Ascending aorta (tissue), 2 donors: Measurements from ENCODE around the gene PLXNA2. TPM values are rescaled to one million over a fixed set of nuclear protein-coding genes. Genes with fewer than 3 reads are reported as not detected.
A peak's percentile ranks its signal among the peaks of the same experiment; 100 is the strongest.

Experiments used
- DNase-seq, 2 donors: peaks; one replicate each; pipeline ENCODE4 v3.0.0-alpha.2; 2019; ENCODE audit warnings: low spot score in 2 of 2
- H3K27ac ChIP-seq, 2 donors: fragments of 200-600 bp; sonication (generic); one replicate each; pipeline ENCODE4 v1.5.1; 2016 to 2017; ENCODE audit warnings: mild to moderate bottlenecking in 1 of 2
- H3K27me3 ChIP-seq: fragments of 200-600 bp; sonication (generic); one replicate; pipeline ENCODE4 v1.5.1; 2017
- H3K36me3 ChIP-seq, 2 donors: fragments of 200-600 bp; sonication (generic); one replicate each; pipeline ENCODE4 v1.5.1; 2016
- H3K4me1 ChIP-seq, 2 donors: fragments of 200-600 bp; sonication (generic); one replicate each; pipeline ENCODE4 v1.5.1; 2016 to 2017; ENCODE audit warnings: mild to moderate bottlenecking in 1 of 2
- H3K4me3 ChIP-seq, 2 donors: fragments of 200-600 bp; sonication (generic); one replicate each; pipeline ENCODE4 v1.5.1; 2016 to 2017; ENCODE audit warnings: mild to moderate bottlenecking in 1 of 2
- H3K9me3 ChIP-seq, 2 donors: fragments of 200-600 bp; sonication (generic); one replicate each; pipeline ENCODE4 v1.5.1; 2016
- CTCF ChIP-seq, 3 experiments: fragments of 200-600 bp in 2 of 3; fragments of 450-650 bp in 1 of 3; sonication (generic) in 2 of 3; IDR thresholded peaks; one replicate each; pipeline ENCODE4 v1.5.1; 2016 to 2019; ENCODE audit warnings: antibody characterized with exemption in 3 of 3, mild to moderate bottlenecking in 1 of 3, moderate library complexity in 1 of 3
- intact Hi-C: fragments of 100-400 bp; cut with DNase I; formaldehyde crosslinking; loops from one replicate; pipeline ENCODE4 v1.15.1; 2023
- total RNA-seq: library from RNA; depleted of rRNA; stranded (reverse); fragments of >200 nt; gene quantifications from one replicate; pipeline ENCODE4 v1.1.0, GENCODE V29; 2016

The PLXNA2 gene
- total RNA-seq, 1 donor from 2014 or later = 33.0 TPM

GRCh38 chr1:208047476-208047934 lies 196.7 kb downstream of the PLXNA2 start:
- no peaks in the 10 kb centered on the region for H3K27me3 ChIP-seq
- intact Hi-C loops = loop anchor here (2.0 kb wide), 1 partner anchor 17 kb away; no protein-coding TSS in a partner anchor
- H3K9me3 ChIP-seq = no peaks in the 10 kb centered on the region
- TF ChIP-seq CTCF (IDR thresholded peaks at IDR 0.05) = no peak
- H3K4me3 ChIP-seq = no peak overlapping the region
- H3K27ac ChIP-seq = peak overlapping the region; percentile 73 to 79
- peak; percentile 55 to 87 for DNase-seq
- H3K36me3 ChIP-seq = peaks cover 41 to 59% of the 10 kb centered on the region in 2 donors
- peaks cover 7 to 22% of the 10 kb centered on the region in 2 donors for H3K4me1 ChIP-seq

GRCh38 chr1:208045463-208046260 lies 198.5 kb downstream of the PLXNA2 start:
- peaks cover 44 to 59% of the 10 kb centered on the region in 2 donors for H3K36me3 ChIP-seq
- peak overlapping the region; percentile 73 to 79 for H3K27ac ChIP-seq
- DNase-seq = no peak
- no peaks in the 10 kb centered on the region for H3K27me3 ChIP-seq
- H3K4me3 ChIP-seq = no peak overlapping the region
- no peak for TF ChIP-seq CTCF (IDR thresholded peaks at IDR 0.05)
- peaks cover 7 to 22% of the 10 kb centered on the region in 2 donors for H3K4me1 ChIP-seq
- H3K9me3 ChIP-seq = no peaks in the 10 kb centered on the region
- intact Hi-C loops = loop anchor here (2.0 kb wide), 1 partner anchor 15 kb away; no protein-coding TSS in a partner anchor

- no peak overlapping the region for H3K4me3 ChIP-seq
- H3K27ac ChIP-seq = no peak overlapping the region
- H3K4me1 ChIP-seq = peaks cover 7 to 22% of the 10 kb centered on the region in 2 donors
- no peak for TF ChIP-seq CTCF (IDR thresholded peaks at IDR 0.05)
- no peaks in the 10 kb centered on the region for H3K9me3 ChIP-seq
- no peak for DNase-seq
- intact Hi-C loops = no loop called here
- no peaks in the 10 kb centered on the region for H3K27me3 ChIP-seq
- H3K36me3 ChIP-seq = peaks cover 51 to 60% of the 10 kb centered on the region in 2 donors
These were observed 199.4 kb downstream of the PLXNA2 start for GRCh38 chr1:208044589-208045462.

- Histone ChIP-seq H3K27me3 (no peaks in the 10 kb centered on the region), H3K36me3 (peaks cover 62 to 71% of the 10 kb centered on the region in 2 donors), H3K9me3 (no peaks in the 10 kb centered on the region), H3K4me3 (no peak overlapping the region), H3K4me1 (peaks cover 7 to 22% of the 10 kb centered on the region in 2 donors), H3K27ac (no peak overlapping the region)
- intact Hi-C loops = no loop called here
- TF ChIP-seq CTCF (IDR thresholded peaks at IDR 0.05) = no peak
- no peak for DNase-seq
These were observed 200.4 kb downstream of the PLXNA2 start for GRCh38 chr1:208043691-208044181.

- intact Hi-C loops = no loop called here
- DNase-seq = no peak
- Histone ChIP-seq H3K27ac (no peak overlapping the region), H3K4me3 (no peak overlapping the region), H3K36me3 (peaks cover 70 to 79% of the 10 kb centered on the region in 2 donors), H3K4me1 (peaks cover 7 to 18% of the 10 kb centered on the region in 2 donors), H3K27me3 (no peaks in the 10 kb centered on the region), H3K9me3 (no peaks in the 10 kb centered on the region)
- TF ChIP-seq CTCF (IDR thresholded peaks at IDR 0.05) = no peak
These were observed 201.3 kb downstream of the PLXNA2 start for GRCh38 chr1:208042868-208043267.
